SH-SY5Y (cell line): ENCODE results near the gene SDR39U1.

Experiments
- GATA2 ChIP-seq: IDR thresholded peaks from 2 replicates; pipeline ENCODE4 v1.6.1; 2011; ENCODE audit warnings: mild to moderate bottlenecking, low read depth, low read length
- GATA3 ChIP-seq: IDR thresholded peaks from 2 replicates; pipeline ENCODE4 v1.6.1; 2011; ENCODE audit warnings: low read depth, mild to moderate bottlenecking, low read length, moderate library complexity

DNA sequence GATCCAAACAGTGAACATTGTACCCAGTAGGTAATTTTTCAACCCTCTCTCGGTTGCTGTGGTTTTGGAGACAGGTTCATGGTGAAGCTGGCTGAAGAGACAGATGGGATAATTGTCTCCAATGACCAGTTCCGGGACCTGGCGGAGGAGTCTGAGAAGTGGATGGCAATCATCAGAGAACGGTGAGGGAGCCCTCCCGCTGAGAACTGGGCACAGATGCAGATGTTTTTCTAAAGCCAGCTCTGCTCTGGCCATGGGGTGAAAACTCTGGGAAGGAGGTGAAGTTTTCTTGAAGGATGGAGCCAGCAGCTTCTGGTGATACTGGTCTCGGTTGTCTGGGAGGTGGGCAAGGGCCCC, 6.6 kb downstream of the SDR39U1 start:
- no peak for TF ChIP-seq GATA2
- TF ChIP-seq GATA3 = no peak
